WERI-Rb-1 (cell line): ENCODE data around the gene NAIF1.
"Not testable (repeated sequence)": the region's sequence is repeated elsewhere in the genome, so short reads cannot be mapped to it uniquely, and the experiment has no call there.

Experiments
- DNase-seq: peaks from one replicate; pipeline ENCODE4 v3.0.0-alpha.2; 2020
- H3K27ac ChIP-seq: fragments of 250-450 bp; sonication (Bioruptor Pico); 2 replicates; pipeline ENCODE4 v1.5.1; 2020; ENCODE audit warnings: mild to moderate bottlenecking, moderate library complexity
- H3K27me3 ChIP-seq: fragments of 250-450 bp; sonication (Bioruptor Pico); 2 replicates; pipeline ENCODE4 v1.5.1; 2021; ENCODE audit warnings: mild to moderate bottlenecking, low read depth, moderate library complexity; ENCODE audit not compliant: insufficient read depth, severe bottlenecking
- H3K36me3 ChIP-seq: fragments of 250-450 bp; sonication (Bioruptor Pico); 2 replicates; pipeline ENCODE4 v1.5.1; 2020; ENCODE audit warnings: mild to moderate bottlenecking, moderate library complexity
- H3K4me3 ChIP-seq: 2 replicates; pipeline ENCODE4 v1.5.1; 2011; ENCODE audit warnings: low read depth, mild to moderate bottlenecking, control low read depth, low read length
- H3K9me3 ChIP-seq: fragments of 250-450 bp; sonication (Bioruptor Pico); 2 replicates; pipeline ENCODE4 v1.5.1; 2021; ENCODE audit warnings: mild to moderate bottlenecking, moderate library complexity; ENCODE audit not compliant: severe bottlenecking
- TF ChIP-seq, protein P1 (sequence below): IDR thresholded peaks from 2 replicates; pipeline ENCODE4 v1.5.1; 2011; ENCODE audit warnings: low read depth, mild to moderate bottlenecking, control low read depth, inconsistent platforms, low read length

The NAIF1 gene

GRCh38 chr9:128073253-128073886 is 6.2 kb upstream of the NAIF1 start:
- H3K36me3 ChIP-seq = peaks cover 19% of the 10 kb centered on the region
- no peak overlapping the region for H3K4me3 ChIP-seq
- no peaks in the 10 kb centered on the region for H3K27me3 ChIP-seq
- H3K27ac ChIP-seq = no peak overlapping the region
- no peak for DNase-seq
- H3K9me3 ChIP-seq = no peaks in the 10 kb centered on the region
- TF ChIP-seq, protein P1, sequence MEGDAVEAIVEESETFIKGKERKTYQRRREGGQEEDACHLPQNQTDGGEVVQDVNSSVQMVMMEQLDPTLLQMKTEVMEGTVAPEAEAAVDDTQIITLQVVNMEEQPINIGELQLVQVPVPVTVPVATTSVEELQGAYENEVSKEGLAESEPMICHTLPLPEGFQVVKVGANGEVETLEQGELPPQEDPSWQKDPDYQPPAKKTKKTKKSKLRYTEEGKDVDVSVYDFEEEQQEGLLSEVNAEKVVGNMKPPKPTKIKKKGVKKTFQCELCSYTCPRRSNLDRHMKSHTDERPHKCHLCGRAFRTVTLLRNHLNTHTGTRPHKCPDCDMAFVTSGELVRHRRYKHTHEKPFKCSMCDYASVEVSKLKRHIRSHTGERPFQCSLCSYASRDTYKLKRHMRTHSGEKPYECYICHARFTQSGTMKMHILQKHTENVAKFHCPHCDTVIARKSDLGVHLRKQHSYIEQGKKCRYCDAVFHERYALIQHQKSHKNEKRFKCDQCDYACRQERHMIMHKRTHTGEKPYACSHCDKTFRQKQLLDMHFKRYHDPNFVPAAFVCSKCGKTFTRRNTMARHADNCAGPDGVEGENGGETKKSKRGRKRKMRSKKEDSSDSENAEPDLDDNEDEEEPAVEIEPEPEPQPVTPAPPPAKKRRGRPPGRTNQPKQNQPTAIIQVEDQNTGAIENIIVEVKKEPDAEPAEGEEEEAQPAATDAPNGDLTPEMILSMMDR = no peak

DNA sequence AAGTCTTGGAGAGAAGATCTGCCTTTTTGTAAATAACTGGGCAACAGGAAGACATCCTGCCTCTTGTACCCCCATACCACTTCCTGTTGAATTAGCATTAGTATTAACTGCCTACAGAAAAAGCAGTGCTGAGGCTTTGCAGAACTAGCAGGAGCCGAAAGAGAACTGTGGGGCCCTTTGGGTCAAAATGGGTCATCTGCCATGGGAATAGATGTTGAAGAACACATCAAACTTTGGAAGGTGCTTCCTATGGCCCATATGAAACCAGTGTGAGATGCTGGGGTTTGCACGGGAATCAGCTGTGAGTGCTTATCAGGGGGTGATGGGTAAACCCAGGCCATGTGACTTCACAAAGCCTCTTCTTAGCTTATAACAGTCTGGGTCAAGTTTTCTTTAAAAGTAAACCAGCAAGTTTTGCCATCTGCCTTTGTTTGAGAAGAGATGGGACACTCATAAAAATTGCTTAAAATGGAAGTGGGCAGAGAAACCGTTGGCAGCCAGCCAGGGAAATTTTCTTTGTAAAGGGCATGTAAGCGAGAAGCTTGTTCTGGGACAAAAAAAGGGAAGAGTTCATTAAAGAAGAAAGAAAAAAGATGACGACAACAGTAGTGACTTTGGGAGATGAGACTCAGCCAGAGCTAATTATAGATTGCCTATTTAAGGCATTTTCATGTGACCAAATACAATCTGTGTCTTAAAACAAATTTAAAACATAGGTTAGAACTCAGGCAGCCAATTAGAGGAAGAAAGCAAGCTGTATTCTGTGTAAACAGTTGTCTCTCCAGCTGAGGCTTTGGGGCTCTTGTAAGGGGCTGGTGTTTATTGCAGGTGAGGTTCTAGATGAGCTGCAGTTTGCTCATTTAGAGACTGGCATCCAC is 5.3 kb upstream of the NAIF1 start:
- H3K36me3 ChIP-seq = peaks cover 19% of the 10 kb centered on the region
- no peak for DNase-seq
- no peak overlapping the region for H3K4me3 ChIP-seq
- no peak overlapping the region for H3K27ac ChIP-seq
- TF ChIP-seq, protein P1 = no peak
- no peaks in the 10 kb centered on the region for H3K9me3 ChIP-seq
- H3K27me3 ChIP-seq = no peaks in the 10 kb centered on the region

DNA sequence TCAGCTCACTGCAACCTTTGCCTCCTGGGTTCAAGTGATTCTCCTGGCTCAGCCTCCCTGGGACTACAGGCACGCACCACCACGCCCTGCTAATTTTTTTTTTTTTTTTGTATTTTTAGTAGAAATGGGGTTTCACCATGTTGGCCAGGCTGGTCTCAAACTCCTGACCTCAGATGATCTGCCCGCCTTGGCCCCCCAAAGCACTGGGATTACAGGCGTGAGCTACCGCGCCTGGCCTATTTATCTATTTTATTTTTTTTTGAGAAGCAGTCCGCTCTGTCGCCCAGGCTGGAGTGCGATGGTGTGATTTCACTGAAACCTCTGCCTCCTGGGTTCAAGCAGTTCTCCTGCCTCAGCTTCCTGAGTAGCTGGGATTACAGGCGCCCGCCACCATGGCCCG is 4.4 kb upstream of the NAIF1 start:
- H3K36me3 ChIP-seq = peaks cover 13% of the 10 kb centered on the region
- not testable (repeated sequence) for H3K9me3 ChIP-seq, H3K4me3 ChIP-seq, DNase-seq, H3K27ac ChIP-seq, H3K27me3 ChIP-seq

DNA sequence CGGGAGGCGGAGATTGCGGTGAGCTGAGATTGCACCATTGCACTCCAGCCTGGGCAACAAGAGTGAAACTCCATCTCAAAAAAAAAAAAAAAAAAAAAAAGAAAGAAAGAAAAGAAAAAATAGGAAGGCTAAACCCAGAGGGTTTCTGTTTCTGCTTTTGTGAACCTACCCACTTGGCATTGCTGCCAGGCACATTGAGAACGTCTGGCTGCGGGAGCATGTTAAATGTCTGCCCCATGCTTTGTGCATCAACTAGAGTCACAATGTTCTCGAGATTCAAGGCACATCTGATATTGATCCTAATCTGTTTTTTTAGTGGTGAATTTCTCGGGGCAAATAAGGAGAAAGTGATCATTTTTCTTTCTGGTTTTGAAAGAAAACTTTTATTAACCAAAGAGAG is 3.8 kb upstream of the NAIF1 start:
- no peaks in the 10 kb centered on the region for H3K9me3 ChIP-seq
- no peaks in the 10 kb centered on the region for H3K27me3 ChIP-seq
- no peak for DNase-seq
- no peak overlapping the region for H3K27ac ChIP-seq
- H3K4me3 ChIP-seq = no peak overlapping the region
- TF ChIP-seq, protein P1 = no peak
- peaks cover 13% of the 10 kb centered on the region for H3K36me3 ChIP-seq

GRCh38 chr9:128068386-128069205 is 1.5 kb upstream of the NAIF1 start:
- Histone ChIP-seq H3K36me3 (no peaks in the 10 kb centered on the region; the same call in 1 of the 2 replicates), H3K9me3 (no peaks in the 10 kb centered on the region), H3K27ac (peak overlapping the region; percentile 82), H3K4me3 (peak overlapping the region; percentile 86), H3K27me3 (no peaks in the 10 kb centered on the region)
- DNase-seq = no peak
- TF ChIP-seq, protein P1 = no peak
